ENCODE measurements around the gene RAB3C.

DNA sequence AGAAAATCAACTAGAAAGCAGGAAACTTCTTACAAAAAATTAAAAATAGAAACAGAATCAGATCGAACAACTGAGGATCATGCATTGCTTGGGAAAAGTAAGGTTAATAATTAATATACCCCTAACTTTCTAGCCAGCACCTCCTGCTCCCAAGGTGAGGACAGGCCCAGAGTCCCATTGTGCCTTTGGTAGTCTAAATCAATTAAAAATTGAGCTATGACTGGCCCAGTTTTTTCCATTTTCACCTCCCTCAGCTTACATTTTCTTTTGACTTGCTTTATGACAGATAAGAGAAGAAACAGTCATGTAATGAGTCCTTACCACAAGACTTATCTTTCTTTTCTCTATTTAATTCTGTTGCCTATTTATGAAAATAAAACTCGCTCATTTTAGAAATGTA is 182.2 kb downstream of the RAB3C start:
- TF ChIP-seq, protein P1, sequence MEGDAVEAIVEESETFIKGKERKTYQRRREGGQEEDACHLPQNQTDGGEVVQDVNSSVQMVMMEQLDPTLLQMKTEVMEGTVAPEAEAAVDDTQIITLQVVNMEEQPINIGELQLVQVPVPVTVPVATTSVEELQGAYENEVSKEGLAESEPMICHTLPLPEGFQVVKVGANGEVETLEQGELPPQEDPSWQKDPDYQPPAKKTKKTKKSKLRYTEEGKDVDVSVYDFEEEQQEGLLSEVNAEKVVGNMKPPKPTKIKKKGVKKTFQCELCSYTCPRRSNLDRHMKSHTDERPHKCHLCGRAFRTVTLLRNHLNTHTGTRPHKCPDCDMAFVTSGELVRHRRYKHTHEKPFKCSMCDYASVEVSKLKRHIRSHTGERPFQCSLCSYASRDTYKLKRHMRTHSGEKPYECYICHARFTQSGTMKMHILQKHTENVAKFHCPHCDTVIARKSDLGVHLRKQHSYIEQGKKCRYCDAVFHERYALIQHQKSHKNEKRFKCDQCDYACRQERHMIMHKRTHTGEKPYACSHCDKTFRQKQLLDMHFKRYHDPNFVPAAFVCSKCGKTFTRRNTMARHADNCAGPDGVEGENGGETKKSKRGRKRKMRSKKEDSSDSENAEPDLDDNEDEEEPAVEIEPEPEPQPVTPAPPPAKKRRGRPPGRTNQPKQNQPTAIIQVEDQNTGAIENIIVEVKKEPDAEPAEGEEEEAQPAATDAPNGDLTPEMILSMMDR (IDR thresholded peaks at IDR 0.05): no peak
- no peak for TF ChIP-seq POLR2A (IDR thresholded peaks at IDR 0.05)

Measured in body of pancreas (tissue), 4 donors.